IMR-90 (cell line): ENCODE results near the gene SMIM24. TPM values are rescaled to one million over a fixed set of nuclear protein-coding genes. Genes with fewer than 3 reads are reported as not detected.

ENCODE experiments used
- ATAC-seq: fragments of 200-7000 bp; cut with Tn5 transposase; 2 replicates; pipeline ENCODE4 v1.9.1; 2020; ENCODE audit warnings: low read depth, mild to moderate bottlenecking, moderate library complexity
- BruUV-seq: library from RNA; stranded (reverse); fragments of 400-500 nt; replicated peaks from 2 replicates; lab custom pipeline; 2021; lab: Mats Ljungman, UMichigan
- CTCF ChIA-PET: fragments of 300-600 bp; formaldehyde crosslinking; extraction: SDS; loops from one replicate; lab custom pipeline; 2021; ENCODE audit warnings: antibody characterized with exemption; lab: Yijun Ruan, JAX
- POLR2A ChIA-PET: fragments of 300-600 bp; sonication (Branson Sonifier 250); formaldehyde crosslinking; loops from one replicate; lab custom pipeline; 2022; ENCODE audit warnings: antibody characterized with exemption; ENCODE audit not compliant: unreplicated experiment; lab: Charles Lee
- DNase-seq: peaks from one replicate; pipeline ENCODE4 v3.0.0; 2013
- H2AFZ ChIP-seq: replicated peaks from 2 replicates; pipeline ENCODE3; 2013; ENCODE audit warnings: low read length, mild to moderate bottlenecking; ENCODE audit not compliant: poor library complexity
- H2AK5ac ChIP-seq: 2 replicates; pipeline ENCODE4 v1.6.1; 2013; ENCODE audit warnings: low read depth, low read length, inconsistent platforms
- H2AK9ac ChIP-seq: replicated peaks from 2 replicates; pipeline ENCODE3; 2013; ENCODE audit warnings: mild to moderate bottlenecking, low read depth, low read length, moderate library complexity; ENCODE audit not compliant: poor library complexity
- H2BK120ac ChIP-seq: 2 replicates; pipeline ENCODE4 v1.6.1; 2013; ENCODE audit warnings: low read depth, low read length, inconsistent platforms
- H2BK15ac ChIP-seq: 3 replicates; pipeline ENCODE4 v1.6.1; 2013; ENCODE audit warnings: low read depth, low read length, inconsistent platforms
- H2BK20ac ChIP-seq: 2 replicates; pipeline ENCODE4 v1.6.1; 2013; ENCODE audit warnings: low read depth, mild to moderate bottlenecking, inconsistent platforms, low read length, moderate library complexity
- H2BK5ac ChIP-seq: 2 replicates; pipeline ENCODE4 v1.6.1; 2013; ENCODE audit warnings: mild to moderate bottlenecking, low read depth, low read length, inconsistent platforms; ENCODE audit not compliant: poor library complexity, severe bottlenecking
- H3K14ac ChIP-seq: replicated peaks from 2 replicates; pipeline ENCODE4 v1.6.1; 2013; ENCODE audit warnings: low read depth, low read length, inconsistent platforms
- H3K18ac ChIP-seq: 2 replicates; pipeline ENCODE4 v1.6.1; 2013; ENCODE audit warnings: low read depth, low read length, control low read depth
- H3K23ac ChIP-seq: 2 replicates; pipeline ENCODE4 v1.6.1; 2013; ENCODE audit warnings: low read depth, low read length, inconsistent platforms
- H3K27ac ChIP-seq: 2 replicates; pipeline ENCODE4 v1.5.1; 2013; ENCODE audit warnings: mild to moderate bottlenecking, control low read depth, low read length; ENCODE audit not compliant: insufficient read depth
- H3K27me3 ChIP-seq: 2 replicates; pipeline ENCODE4 v1.6.1; 2013; ENCODE audit warnings: low read length; ENCODE audit not compliant: control insufficient read depth, insufficient read depth
- H3K36me3 ChIP-seq: 2 replicates; pipeline ENCODE4 v1.6.1; 2013; ENCODE audit warnings: low read length, mixed read lengths; ENCODE audit not compliant: control insufficient read depth, insufficient read depth
- H3K4ac ChIP-seq: 2 replicates; pipeline ENCODE4 v1.6.1; 2013; ENCODE audit warnings: low read depth, low read length, inconsistent platforms
- H3K4me1 ChIP-seq: 2 replicates; pipeline ENCODE4 v1.6.1; 2013; ENCODE audit warnings: low read length, mixed read lengths; ENCODE audit not compliant: control insufficient read depth, insufficient read depth
- H3K4me2 ChIP-seq: 2 replicates; pipeline ENCODE4 v1.6.1; 2013; ENCODE audit warnings: low read depth, mild to moderate bottlenecking, control low read depth, low read length, moderate library complexity
- H3K4me3 ChIP-seq: 2 replicates; pipeline ENCODE4 v1.5.1; 2013; ENCODE audit warnings: low read depth, mild to moderate bottlenecking, control low read depth, low read length, moderate library complexity; ENCODE audit not compliant: insufficient read depth
- H3K56ac ChIP-seq: 2 replicates; pipeline ENCODE4 v1.6.1; 2013; ENCODE audit warnings: low read length, inconsistent platforms; ENCODE audit not compliant: insufficient read depth; ENCODE audit errors: extremely low read depth
- H3K79me1 ChIP-seq, 2 experiments: 2 replicates each; pipeline ENCODE4 v1.6.1; 2013; ENCODE audit warnings: low read length in 2 of 2, inconsistent platforms in 1 of 2, low read depth in 1 of 2
- H3K9ac ChIP-seq: 2 replicates; pipeline ENCODE4 v1.6.1; 2013; ENCODE audit warnings: low read depth, low read length, control low read depth
- H3K9me1 ChIP-seq: 2 replicates; pipeline ENCODE4 v1.6.1; 2013; ENCODE audit warnings: low read length, inconsistent platforms; ENCODE audit not compliant: insufficient read depth
- H3K9me3 ChIP-seq: 2 replicates; pipeline ENCODE4 v1.6.1; 2013; ENCODE audit warnings: low read length; ENCODE audit not compliant: control insufficient read depth, insufficient read depth
- H4K20me1 ChIP-seq: 2 replicates; pipeline ENCODE4 v1.6.1; 2013; ENCODE audit warnings: low read length, inconsistent platforms; ENCODE audit not compliant: insufficient read depth
- H4K5ac ChIP-seq: 2 replicates; pipeline ENCODE4 v1.6.1; 2013; ENCODE audit warnings: mild to moderate bottlenecking, low read depth, low read length, control low read depth
- H4K8ac ChIP-seq, 2 experiments: 2 replicates each; pipeline ENCODE4 v1.6.1; 2013; ENCODE audit warnings: low read depth in 2 of 2, low read length in 2 of 2, control low read depth in 1 of 2, inconsistent platforms in 1 of 2
- H4K91ac ChIP-seq: 2 replicates; pipeline ENCODE4 v1.6.1; 2013; ENCODE audit warnings: low read depth, low read length, inconsistent platforms; ENCODE audit not compliant: insufficient read depth
- BHLHE40 ChIP-seq: fragments of 150-350 bp; IDR thresholded peaks from 2 replicates; pipeline ENCODE4 v1.6.1; 2016; ENCODE audit warnings: mild to moderate bottlenecking, low read depth, low read length
- CEBPB ChIP-seq: IDR thresholded peaks from 2 replicates; pipeline ENCODE4 v1.6.1; 2012; ENCODE audit warnings: low read depth, low read length, improper control_type of control experiment
- CHD1 ChIP-seq: IDR thresholded peaks from 2 replicates; pipeline ENCODE4 v1.6.1; 2012; ENCODE audit warnings: low read depth, low read length, improper control_type of control experiment
- CTCF ChIP-seq: conservative IDR thresholded peaks from 2 replicates; pipeline ENCODE4 v1.5.1; 2012; ENCODE audit warnings: mild to moderate bottlenecking, low read depth, low read length, improper control_type of control experiment
- ELK1 ChIP-seq: fragments of 150-350 bp; IDR thresholded peaks from 2 replicates; pipeline ENCODE4 v1.6.1; 2016; ENCODE audit warnings: low read depth, mild to moderate bottlenecking, low read length, moderate library complexity, borderline replicate concordance
- FOS ChIP-seq: fragments of 150-350 bp; IDR thresholded peaks from 2 replicates; pipeline ENCODE4 v1.6.1; 2016; ENCODE audit warnings: low read depth, low read length
- MAFK ChIP-seq: IDR thresholded peaks from 2 replicates; pipeline ENCODE4 v1.6.1; 2012; ENCODE audit warnings: low read depth, low read length, improper control_type of control experiment
- MXI1 ChIP-seq: IDR thresholded peaks from 2 replicates; pipeline ENCODE4 v1.6.1; 2012; ENCODE audit warnings: low read depth, mild to moderate bottlenecking, low read length, moderate library complexity, borderline replicate concordance
- NFE2L2 ChIP-seq: fragments of 150-350 bp; IDR thresholded peaks from 2 replicates; pipeline ENCODE4 v1.6.1; 2016; ENCODE audit warnings: low read depth, mild to moderate bottlenecking, low read length
- POLR2A ChIP-seq: IDR thresholded peaks from 2 replicates; pipeline ENCODE4 v1.6.1; 2012; ENCODE audit warnings: mild to moderate bottlenecking, low read depth, low read length
- RAD21 ChIP-seq: IDR thresholded peaks from 2 replicates; pipeline ENCODE4 v1.6.1; 2012; ENCODE audit warnings: low read length, improper control_type of control experiment
- RCOR1 ChIP-seq: IDR thresholded peaks from 2 replicates; pipeline ENCODE4 v1.6.1; 2012; ENCODE audit warnings: mild to moderate bottlenecking, low read length, improper control_type of control experiment; ENCODE audit not compliant: insufficient replicate concordance
- RFX5 ChIP-seq: IDR thresholded peaks from 2 replicates; pipeline ENCODE4 v1.8.0; 2012; ENCODE audit warnings: low read depth, mild to moderate bottlenecking, low read length, moderate library complexity
- SMC3 ChIP-seq: fragments of 150-350 bp; IDR thresholded peaks from 2 replicates; pipeline ENCODE4 v1.6.1; 2016; ENCODE audit warnings: low read depth, mild to moderate bottlenecking, antibody characterized with exemption, low read length, moderate library complexity
- USF2 ChIP-seq: fragments of 150-350 bp; IDR thresholded peaks from 2 replicates; pipeline ENCODE4 v1.6.1; 2017; ENCODE audit warnings: mild to moderate bottlenecking, antibody characterized with exemption, low read length, low read depth
- WGBS, 2 experiments: methylation state at CpG; one replicate each; pipeline versions ENCODE4 v1.1.5 to v1.1.7; 2013; ENCODE audit warnings: missing lambda C conversion rate in 2 of 2; ENCODE audit not compliant: insufficient read length in 1 of 2; ENCODE audit errors: extremely low coverage in 2 of 2; 5-methylcytosine and 5-hydroxymethylcytosine counted together
- dilution Hi-C: fragments of 300-500 bp; cut with HindIII; formaldehyde crosslinking; loops from one replicate; pipeline ENCODE4 v1.14.3; 2018; ENCODE audit warnings: low sequenced_read_pairs; ENCODE audit not compliant: unreplicated experiment
- in situ Hi-C: fragments of 300-500 bp; cut with MboI; formaldehyde crosslinking; loops from 3 replicates; pipeline ENCODE4 v1.14.3; 2019; ENCODE audit warnings: low sequenced_read_pairs, inconsistent platforms, mixed read lengths
- intact Hi-C: fragments of 100-400 bp; cut with micrococcal nuclease; formaldehyde crosslinking; loops from 2 replicates; pipeline ENCODE4 v1.10.0; 2022
- polyA plus RNA-seq, 3 experiments: library from polyadenylated mRNA; depleted of rRNA; stranded (reverse); fragments of >200 nt; gene quantifications; 2 replicates each; pipeline ENCODE4 v1.2.3, GENCODE V29; 2012; ENCODE audit warnings: low replicate concordance in 1 of 3
- total RNA-seq: library from RNA; depleted of rRNA; stranded (reverse); fragments of >200 nt; gene quantifications from 2 replicates; pipeline ENCODE4 v1.2.3, GENCODE V29; 2012

The SMIM24 gene
- total and polyA plus RNA-seq, 2 of the 4 experiments (the other 2 are of a cell fraction): not detected

- DNase-seq (no peak), ATAC-seq (no peak)
- Histone ChIP-seq H3K23ac (no peak overlapping the region), H2AK9ac (peak overlapping the region; percentile 55), H3K56ac (no peak overlapping the region), H3K4me1 (peaks cover 15% of the 10 kb centered on the region), H3K79me1 (peaks cover 23 to 76% of the 10 kb centered on the region in 2 experiments), H2AK5ac (no peak overlapping the region), H3K27ac (no peak overlapping the region), H3K36me3 (peaks cover 19% of the 10 kb centered on the region), H3K14ac (no peak overlapping the region), H2BK20ac (no peak overlapping the region), H3K9me3 (no peaks in the 10 kb centered on the region), H2AFZ (no peak overlapping the region), H3K27me3 (no peaks in the 10 kb centered on the region), H2BK5ac (no peak overlapping the region), H3K4me2 (no peak overlapping the region), H4K8ac (no peak overlapping the region), H3K18ac (no peak overlapping the region), H4K20me1 (peaks cover 39% of the 10 kb centered on the region), H4K5ac (no peak overlapping the region), H2BK120ac (no peak overlapping the region), H3K4ac (no peak overlapping the region), H2BK15ac (no peak overlapping the region), H3K9ac (no peak overlapping the region), H3K4me3 (no peak overlapping the region), H4K91ac (no peak overlapping the region), H3K9me1 (peaks cover 3% of the 10 kb centered on the region; the same call in 1 of the 2 replicates)
- in situ Hi-C loops: no loop called here
- ChIA-PET POLR2A (no interaction called here), CTCF (no interaction called here)
- BruUV-seq: no TSS peak
- 100% methylated on average over 8 of the region's 9 CpGs; no CpG with 5 or more reads in 1 of the 2 experiments for WGBS, 2 experiments
- TF ChIP-seq CHD1 (no peak), RFX5 (no peak), NFE2L2 (no peak), RAD21 (no peak), RCOR1 (no peak), MXI1 (no peak), BHLHE40 (no peak), CEBPB (no peak), SMC3 (no peak), CTCF (no peak), MAFK (no peak), USF2 (no peak), POLR2A (no peak), FOS (no peak), ELK1 (no peak)
- intact Hi-C loops: no loop called here
- dilution Hi-C loops: no loop called here
Measured at GRCh38 chr19:3426433-3426832, 53.9 kb downstream of the SMIM24 start.
